ENCODE measurements around the gene EMB.
"Not testable (repeated sequence)": the region's sequence is repeated elsewhere in the genome, so short reads cannot be mapped to it uniquely, and the experiment has no call there.

The EMB gene

GRCh38 chr5:50440651-50441492 is at the start of gene EMB:
EMB (minus strand) TSS chr5:50441288; CDS start chr5:50441151, 137 bp downstream.
- no peak for DNase-seq (ENCODE audit: low read depth)

- DNase-seq (ENCODE audit: low read depth), result not testable (repeated sequence)
Measured at GRCh38 chr5:50489491-50489890, 48.4 kb upstream of the EMB start.

- DNase-seq (ENCODE audit: low read depth), result not testable (repeated sequence)
Measured at GRCh38 chr5:50478790-50479189, 37.7 kb upstream of the EMB start.

GRCh38 chr5:50476549-50476948 is 35.5 kb upstream of the EMB start:
- no peak for DNase-seq (ENCODE audit: low read depth)

GRCh38 chr5:50465015-50465414 is 23.9 kb upstream of the EMB start:
- DNase-seq (ENCODE audit: low read depth), result not testable (repeated sequence)

- DNase-seq (ENCODE audit: low read depth), result no peak
Measured at GRCh38 chr5:50463726-50464125, 22.6 kb upstream of the EMB start.

- DNase-seq (ENCODE audit: low read depth), result no peak
Measured at GRCh38 chr5:50463047-50463446, 22.0 kb upstream of the EMB start.

GRCh38 chr5:50462579-50462978 is 21.5 kb upstream of the EMB start:
- DNase-seq (ENCODE audit: low read depth), result not testable (repeated sequence)

GRCh38 chr5:50458372-50458771 is 17.3 kb upstream of the EMB start:
- DNase-seq (ENCODE audit: low read depth), result not testable (repeated sequence)

GRCh38 chr5:50449241-50449640 is 8.2 kb upstream of the EMB start:
- DNase-seq (ENCODE audit: low read depth), result not testable (repeated sequence)

GRCh38 chr5:50447941-50448340 is 6.9 kb upstream of the EMB start:
- DNase-seq (ENCODE audit: low read depth), result no peak

GRCh38 chr5:50447228-50447627 is 6.1 kb upstream of the EMB start:
- DNase-seq (ENCODE audit: low read depth), result no peak

GRCh38 chr5:50445296-50445949 is 4.3 kb upstream of the EMB start:
- DNase-seq (ENCODE audit: low read depth), result no peak

GRCh38 chr5:50442559-50443539 is 1.8 kb upstream of the EMB start:
- DNase-seq (ENCODE audit: low read depth), result not testable (repeated sequence)

GRCh38 chr5:50441493-50441955 is 436 bp upstream of the EMB start:
- DNase-seq (ENCODE audit: low read depth), result no peak

- no peak for DNase-seq (ENCODE audit: low read depth)
Measured at GRCh38 chr5:50439221-50439620, 1.9 kb downstream of the EMB start.

GRCh38 chr5:50438060-50438459 is 3.0 kb downstream of the EMB start:
- DNase-seq (ENCODE audit: low read depth), result not testable (repeated sequence)

GRCh38 chr5:50435168-50435567 is 5.9 kb downstream of the EMB start:
- no peak for DNase-seq (ENCODE audit: low read depth)

GRCh38 chr5:50431133-50431904 is 9.8 kb downstream of the EMB start:
- not testable (repeated sequence) for DNase-seq (ENCODE audit: low read depth)

GRCh38 chr5:50423100-50423799 is 17.8 kb downstream of the EMB start:
- not testable (repeated sequence) for DNase-seq (ENCODE audit: low read depth)
